Measurements from ENCODE around the gene BGLAP.
"Not testable (repeated sequence)": the region's sequence is repeated elsewhere in the genome, so short reads cannot be mapped to it uniquely, and the experiment has no call there.

BGLAP gene

GRCh38 chr1:156241926-156242325 lies at the start of gene BGLAP:
TSS of gene BGLAP (plus strand) at chr1:156242184. CDS start at chr1:156242232, 48 bp downstream.
- DNase-seq, result no peak

DNA sequence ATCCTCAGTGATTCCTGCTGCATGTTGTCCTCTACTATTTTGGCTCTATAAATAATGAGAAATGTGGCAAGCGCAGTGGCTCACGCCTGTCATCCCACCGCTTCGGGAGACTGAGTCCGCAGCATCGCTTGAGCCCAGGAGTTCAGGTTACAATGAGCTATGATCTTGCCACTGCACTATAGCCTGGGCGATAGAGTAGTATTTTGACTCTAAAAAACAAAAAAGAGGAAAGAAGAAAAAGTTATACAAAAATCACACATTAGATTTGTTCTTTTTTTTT lies 48.8 kb upstream of the BGLAP start:
- no peak for DNase-seq

DNA sequence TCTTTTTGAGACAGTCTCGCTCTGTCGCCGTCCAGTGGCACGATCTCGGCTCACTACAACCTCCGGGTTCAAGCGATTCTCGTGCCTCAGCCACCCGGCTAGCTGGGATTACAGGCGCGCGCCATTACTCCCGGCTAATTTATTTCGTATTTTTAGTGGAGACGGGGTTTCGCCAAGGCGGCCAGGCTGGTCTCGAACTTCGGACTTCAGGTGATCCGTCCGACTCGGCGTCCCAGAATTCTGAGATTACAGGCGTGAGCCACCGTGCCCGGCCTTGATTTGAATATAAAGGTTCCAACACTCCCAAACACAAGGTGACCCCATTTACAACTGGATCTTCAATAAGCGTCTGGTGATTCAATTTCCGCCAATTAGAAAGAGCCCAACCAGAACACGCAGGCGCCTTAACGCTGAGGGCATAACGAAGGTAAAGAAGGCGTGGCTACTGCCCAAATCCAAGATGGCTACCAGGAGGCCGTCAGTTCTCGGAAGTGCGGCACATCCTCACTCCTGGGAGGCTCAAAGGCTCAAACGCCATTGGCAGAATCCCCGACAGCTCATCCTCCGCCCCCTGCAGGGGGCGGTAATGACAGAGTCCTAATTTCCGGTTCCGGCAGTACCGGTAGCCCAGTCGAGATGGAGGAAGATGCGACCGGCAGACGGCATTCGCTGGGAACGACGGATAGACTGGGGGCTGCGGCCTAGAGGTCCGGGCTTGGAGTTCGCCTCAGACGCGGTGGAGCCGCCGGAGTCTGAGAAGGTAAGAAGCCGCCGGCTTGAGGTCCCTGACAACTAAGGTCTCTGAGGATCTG lies 48.3 kb upstream of the BGLAP start, which contains the start of gene SLC25A44:
SLC25A44 (plus strand) TSS at position 617 of the 812 bp plus-strand sequence. CDS start 5,744 bp downstream, outside the sequence.
- peak; percentile 98 to 100 (median 99) for DNase-seq

- DNase-seq, result peak in 1 of 3 donors; percentile 21
Observed at GRCh38 chr1:156194300-156194652, 47.7 kb upstream of the BGLAP start.

- DNase-seq, result no peak
Observed at GRCh38 chr1:156195853-156196252, 46.1 kb upstream of the BGLAP start.

DNA sequence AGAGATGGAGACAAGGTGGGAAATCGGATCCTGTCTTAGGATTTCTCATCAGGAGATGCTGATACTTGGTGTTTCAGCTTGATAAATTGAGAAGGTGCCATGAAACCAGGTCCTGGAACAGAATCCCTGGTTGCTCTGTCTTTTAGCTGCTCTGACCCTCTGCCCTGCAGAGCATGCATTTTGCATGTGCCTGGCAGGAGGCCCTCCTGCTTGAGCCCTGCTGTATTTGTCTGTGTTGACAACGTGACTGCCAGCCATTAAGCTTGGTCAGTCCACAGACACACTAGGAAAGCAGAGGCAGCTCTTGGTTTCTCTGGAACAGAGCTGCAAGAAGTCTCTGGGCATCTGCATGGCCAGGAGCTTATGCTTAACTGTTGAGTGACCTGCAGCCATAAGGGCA lies 45.5 kb upstream of the BGLAP start:
- DNase-seq, result no peak

- DNase-seq, result no peak
Observed at GRCh38 chr1:156198831-156199349, 43.1 kb upstream of the BGLAP start.

GRCh38 chr1:156200044-156200443 lies 41.9 kb upstream of the BGLAP start:
- no peak for DNase-seq

- DNase-seq, result no peak
Observed at GRCh38 chr1:156203331-156203730, 38.7 kb upstream of the BGLAP start.

GRCh38 chr1:156204686-156205085 lies 37.3 kb upstream of the BGLAP start:
- no peak for DNase-seq

DNA sequence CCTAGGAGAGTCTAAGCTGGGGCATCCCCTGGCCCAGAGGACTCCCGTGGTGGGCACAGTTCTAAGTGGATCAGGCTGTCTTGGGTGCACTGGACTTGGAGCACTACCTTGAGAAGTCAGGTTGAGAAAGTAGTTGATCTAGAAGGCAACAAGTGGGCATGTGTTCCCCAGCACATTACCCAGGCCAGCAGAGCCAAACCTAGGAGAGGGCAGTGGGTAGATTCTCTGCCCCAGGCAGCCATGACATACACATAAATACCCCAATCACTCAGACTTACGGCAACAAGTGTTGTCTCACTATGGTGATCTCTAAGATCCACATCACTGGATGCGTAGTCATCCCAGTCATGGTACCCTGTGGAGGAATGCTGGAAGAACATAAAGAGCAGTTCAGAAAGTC lies 30.7 kb upstream of the BGLAP start:
- DNase-seq, result no peak

GRCh38 chr1:156212130-156212529 lies 29.9 kb upstream of the BGLAP start:
- DNase-seq, result no peak

DNA sequence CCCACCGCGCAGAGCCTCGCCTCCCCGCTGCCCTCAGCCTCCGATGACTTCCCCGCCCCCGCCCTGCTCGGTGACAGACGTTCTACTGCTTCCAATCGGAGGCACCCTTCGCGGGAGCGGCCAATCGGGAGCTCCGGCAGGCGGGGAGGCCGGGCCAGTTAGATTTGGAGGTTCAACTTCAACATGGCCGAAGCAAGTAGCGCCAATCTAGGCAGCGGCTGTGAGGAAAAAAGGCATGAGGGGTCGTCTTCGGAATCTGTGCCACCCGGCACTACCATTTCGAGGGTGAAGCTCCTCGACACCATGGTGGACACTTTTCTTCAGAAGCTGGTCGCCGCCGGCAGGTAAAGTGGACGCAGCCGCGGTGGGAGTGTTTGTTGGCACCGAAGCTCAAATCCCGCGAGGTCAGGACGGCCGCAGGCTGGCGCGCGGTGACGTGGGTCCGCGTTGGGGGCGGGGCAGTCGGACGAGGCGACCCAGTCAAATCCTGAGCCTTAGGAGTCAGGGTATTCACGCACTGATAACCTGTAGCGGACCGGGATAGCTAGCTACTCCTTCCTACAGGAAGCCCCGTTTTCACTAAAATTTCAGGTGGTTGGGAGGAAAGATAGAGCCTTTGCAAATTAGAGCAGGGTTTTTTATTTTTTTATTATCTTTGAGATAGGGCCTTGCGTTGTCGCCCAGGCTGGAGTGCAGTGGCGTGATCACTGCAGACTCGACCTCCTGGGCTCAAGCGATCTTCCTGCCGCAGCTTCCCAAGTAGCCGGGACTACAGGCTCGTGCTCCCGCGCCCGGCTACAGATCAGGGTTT lies 28.9 kb upstream of the BGLAP start, which contains the start of gene PMF1:
PMF1 (plus strand) TSS at position 175 of the 811 bp plus-strand sequence; CDS start at position 184, 9 bp downstream.
- DNase-seq, result peak; percentile 96 to 98 (median 98)

GRCh38 chr1:156213644-156213966 lies 28.4 kb upstream of the BGLAP start:
- no peak for DNase-seq

- peak; percentile 15 to 43 (median 31) for DNase-seq
Observed at GRCh38 chr1:156214024-156214748, 27.8 kb upstream of the BGLAP start.

DNA sequence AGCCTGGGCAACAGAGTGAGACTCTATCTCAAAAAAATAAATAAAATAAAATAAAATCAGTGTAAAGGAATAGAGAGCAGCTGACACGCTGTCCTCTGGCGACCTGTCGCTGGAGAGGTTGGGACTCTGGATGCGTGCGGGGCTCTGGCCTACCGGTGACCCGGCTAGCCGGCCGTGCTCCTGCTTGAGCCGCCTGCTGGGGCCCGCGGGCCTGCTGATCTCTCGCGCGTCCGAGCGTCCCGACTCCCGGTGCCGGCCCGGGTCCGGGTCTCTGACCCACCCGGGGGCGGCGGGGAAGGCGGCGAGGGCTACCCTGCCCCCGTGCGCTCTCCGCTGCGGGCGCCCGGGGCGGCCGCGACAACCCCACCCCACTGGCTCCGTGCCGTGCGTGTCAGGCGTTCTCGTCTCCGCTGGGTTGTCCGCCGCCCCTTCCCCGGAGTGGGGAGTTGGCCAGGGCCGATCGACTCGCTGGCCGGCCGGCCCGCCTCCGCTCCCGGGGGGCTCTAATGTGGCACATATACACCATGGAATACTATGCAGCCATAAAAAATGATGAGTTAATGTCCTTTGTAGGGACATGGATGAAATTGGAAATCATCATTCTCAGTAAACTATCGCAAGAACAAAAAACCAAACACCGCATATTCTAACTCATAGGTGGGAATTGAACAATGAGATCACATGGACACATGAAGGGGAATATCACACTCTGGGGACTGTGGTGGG lies 25.5 kb upstream of the BGLAP start:
- DNase-seq, result not testable (repeated sequence)

DNA sequence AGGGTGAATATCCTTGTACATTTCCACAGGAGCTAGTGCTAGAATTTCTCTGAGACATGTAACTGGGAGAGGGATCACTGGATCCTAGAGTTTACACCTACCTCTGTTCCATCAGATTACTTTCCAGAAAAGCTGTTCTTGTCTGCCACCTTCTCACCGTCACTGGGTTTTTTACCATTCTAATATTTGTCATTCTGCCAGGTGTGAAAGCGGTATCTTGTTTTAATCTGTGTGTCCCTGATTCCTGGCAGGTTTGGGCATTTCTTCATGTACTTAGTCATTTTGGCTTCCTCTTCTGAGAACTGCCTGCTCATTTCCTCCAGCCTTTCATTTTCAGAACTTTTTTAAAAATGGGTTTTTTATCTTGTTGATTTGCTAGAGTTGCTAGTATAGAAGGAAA lies 24.1 kb upstream of the BGLAP start:
- peak; percentile 43 to 78 (median 69) for DNase-seq

- DNase-seq, result no peak
Observed at GRCh38 chr1:156220226-156220625, 21.8 kb upstream of the BGLAP start.

DNA sequence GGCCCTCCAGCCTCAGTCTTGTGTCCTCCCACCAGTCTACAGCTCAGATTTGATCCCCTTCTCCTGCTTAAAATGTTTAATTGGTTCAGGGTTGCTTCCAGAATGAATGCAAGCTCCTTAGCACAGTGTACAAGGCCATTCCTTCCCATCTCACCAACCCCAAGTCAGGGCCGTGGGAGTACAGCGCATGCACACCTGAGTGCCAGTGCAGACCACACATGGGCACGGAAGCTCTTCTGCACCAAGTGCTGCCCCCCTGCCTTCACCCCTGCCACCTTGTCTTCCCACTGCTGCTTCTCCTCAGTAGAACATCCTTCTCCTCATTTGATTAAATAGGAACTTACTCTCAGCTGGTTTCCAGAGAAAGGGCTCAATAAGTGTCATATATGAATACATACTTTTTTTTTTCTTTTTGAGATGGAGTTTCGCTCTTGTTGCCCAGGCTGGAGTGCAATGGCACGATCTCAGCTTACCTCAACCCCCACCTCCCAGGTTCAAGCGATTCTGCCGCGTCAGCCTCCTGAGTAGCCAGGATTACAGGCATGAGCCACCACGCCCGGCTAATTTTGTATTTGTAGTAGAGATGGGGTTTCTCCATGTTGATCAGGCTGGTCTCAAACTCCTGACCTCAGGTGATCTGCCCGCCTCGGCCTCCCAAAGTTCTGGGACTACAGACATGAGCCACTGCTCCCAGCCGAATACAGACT lies 19.8 kb upstream of the BGLAP start:
- DNase-seq, result no peak

- DNase-seq, result no peak
Observed at GRCh38 chr1:156225677-156226014, 16.3 kb upstream of the BGLAP start.

GRCh38 chr1:156226116-156226538 lies 15.9 kb upstream of the BGLAP start:
- DNase-seq, result no peak

- no peak for DNase-seq
Observed at GRCh38 chr1:156226782-156227181, 15.2 kb upstream of the BGLAP start.
